WTC11 (cell line): ENCODE results near the gene GSC.

Source experiments
- GABPB1 ChIP-seq: sonication (generic); formaldehyde crosslinking; IDR thresholded peaks from 2 replicates; pipeline ENCODE4 v1.8.1; 2023; ENCODE audit warnings: mild to moderate bottlenecking, missing genetic modification reagents
- TF ChIP-seq, protein P1 (sequence below): sonication (generic); formaldehyde crosslinking; IDR thresholded peaks from 2 replicates; pipeline ENCODE4 v1.8.0; 2022; ENCODE audit warnings: mild to moderate bottlenecking, missing genetic modification reagents
- TF ChIP-seq, protein P2 (sequence below): fragments of 200-600 bp; IDR thresholded peaks from 2 replicates; pipeline ENCODE4 v1.8.0; 2022; ENCODE audit warnings: antibody characterized with exemption
- TF ChIP-seq, protein P3 (sequence below): sonication (generic); formaldehyde crosslinking; IDR thresholded peaks from 2 replicates; pipeline ENCODE4 v1.8.1; 2022; ENCODE audit warnings: low read depth, missing genetic modification reagents, borderline replicate concordance

DNA sequence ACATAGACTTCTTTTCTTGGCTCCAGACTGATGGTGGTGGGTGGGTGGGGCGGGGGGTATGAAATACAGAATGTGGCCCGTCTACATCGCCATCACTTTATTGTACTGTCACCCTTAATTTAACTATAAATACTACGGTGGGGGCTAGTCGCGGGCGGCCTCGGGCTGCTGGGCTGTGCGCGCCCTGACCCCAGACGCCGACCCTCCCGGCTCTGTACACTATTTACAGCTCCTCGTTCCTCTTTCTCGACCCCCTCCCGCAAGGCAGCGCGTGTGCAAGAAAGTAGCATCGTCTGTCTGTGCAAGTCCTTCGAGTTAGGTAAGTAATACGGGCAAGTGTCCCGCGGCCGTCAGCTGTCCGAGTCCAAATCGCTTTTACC, 1.8 kb downstream of the GSC start:
- TF ChIP-seq, protein P1, sequence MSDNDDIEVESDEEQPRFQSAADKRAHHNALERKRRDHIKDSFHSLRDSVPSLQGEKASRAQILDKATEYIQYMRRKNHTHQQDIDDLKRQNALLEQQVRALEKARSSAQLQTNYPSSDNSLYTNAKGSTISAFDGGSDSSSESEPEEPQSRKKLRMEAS, result no peak
- TF ChIP-seq GABPB1, result no peak
- TF ChIP-seq, protein P2, sequence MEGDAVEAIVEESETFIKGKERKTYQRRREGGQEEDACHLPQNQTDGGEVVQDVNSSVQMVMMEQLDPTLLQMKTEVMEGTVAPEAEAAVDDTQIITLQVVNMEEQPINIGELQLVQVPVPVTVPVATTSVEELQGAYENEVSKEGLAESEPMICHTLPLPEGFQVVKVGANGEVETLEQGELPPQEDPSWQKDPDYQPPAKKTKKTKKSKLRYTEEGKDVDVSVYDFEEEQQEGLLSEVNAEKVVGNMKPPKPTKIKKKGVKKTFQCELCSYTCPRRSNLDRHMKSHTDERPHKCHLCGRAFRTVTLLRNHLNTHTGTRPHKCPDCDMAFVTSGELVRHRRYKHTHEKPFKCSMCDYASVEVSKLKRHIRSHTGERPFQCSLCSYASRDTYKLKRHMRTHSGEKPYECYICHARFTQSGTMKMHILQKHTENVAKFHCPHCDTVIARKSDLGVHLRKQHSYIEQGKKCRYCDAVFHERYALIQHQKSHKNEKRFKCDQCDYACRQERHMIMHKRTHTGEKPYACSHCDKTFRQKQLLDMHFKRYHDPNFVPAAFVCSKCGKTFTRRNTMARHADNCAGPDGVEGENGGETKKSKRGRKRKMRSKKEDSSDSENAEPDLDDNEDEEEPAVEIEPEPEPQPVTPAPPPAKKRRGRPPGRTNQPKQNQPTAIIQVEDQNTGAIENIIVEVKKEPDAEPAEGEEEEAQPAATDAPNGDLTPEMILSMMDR, result no peak
- TF ChIP-seq, protein P3, sequence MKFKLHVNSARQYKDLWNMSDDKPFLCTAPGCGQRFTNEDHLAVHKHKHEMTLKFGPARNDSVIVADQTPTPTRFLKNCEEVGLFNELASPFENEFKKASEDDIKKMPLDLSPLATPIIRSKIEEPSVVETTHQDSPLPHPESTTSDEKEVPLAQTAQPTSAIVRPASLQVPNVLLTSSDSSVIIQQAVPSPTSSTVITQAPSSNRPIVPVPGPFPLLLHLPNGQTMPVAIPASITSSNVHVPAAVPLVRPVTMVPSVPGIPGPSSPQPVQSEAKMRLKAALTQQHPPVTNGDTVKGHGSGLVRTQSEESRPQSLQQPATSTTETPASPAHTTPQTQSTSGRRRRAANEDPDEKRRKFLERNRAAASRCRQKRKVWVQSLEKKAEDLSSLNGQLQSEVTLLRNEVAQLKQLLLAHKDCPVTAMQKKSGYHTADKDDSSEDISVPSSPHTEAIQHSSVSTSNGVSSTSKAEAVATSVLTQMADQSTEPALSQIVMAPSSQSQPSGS, result no peak
